ENCODE data around the gene MAPK13.

MAPK13 gene

GRCh38 chr6:36160147-36160760 lies 29.9 kb downstream of the MAPK13 start:
- DNase-seq, result peak; percentile 9

GRCh38 chr6:36169023-36170007 lies 39.0 kb downstream of the MAPK13 start:
- no peak for DNase-seq

GRCh38 chr6:36170704-36171103 lies 40.4 kb downstream of the MAPK13 start:
- DNase-seq, result no peak

GRCh38 chr6:36171573-36171972 lies 41.3 kb downstream of the MAPK13 start:
- no peak for DNase-seq

- no peak for DNase-seq
Observed at GRCh38 chr6:36177166-36177565, 46.9 kb downstream of the MAPK13 start.

- no peak for DNase-seq
Observed at GRCh38 chr6:36178544-36178943, 48.2 kb downstream of the MAPK13 start.

GRCh38 chr6:36180126-36180525 lies 49.8 kb downstream of the MAPK13 start:
- DNase-seq, result no peak

- no peak for DNase-seq
Observed at GRCh38 chr6:36184311-36184710, 54.0 kb downstream of the MAPK13 start.

- no peak for DNase-seq
Observed at GRCh38 chr6:36186199-36186598, 55.9 kb downstream of the MAPK13 start.

- no peak for DNase-seq
Observed at GRCh38 chr6:36187446-36187845, 57.1 kb downstream of the MAPK13 start.

Data from HCEC 1CT (cell line).